Stimulated activated CD4-positive, alpha-beta T cell treated with anti-CD3 and anti-CD28 coated beads, Interleukin-2, amount 100 ng/mL, for 4 hours (primary cell): ENCODE results near the gene SERPINI1.

ENCODE experiments used
- DNase-seq: peaks from one replicate; pipeline ENCODE4 v3.0.0-alpha.2; 2020; ENCODE audit warnings: low read depth

SERPINI1 gene, protein sequence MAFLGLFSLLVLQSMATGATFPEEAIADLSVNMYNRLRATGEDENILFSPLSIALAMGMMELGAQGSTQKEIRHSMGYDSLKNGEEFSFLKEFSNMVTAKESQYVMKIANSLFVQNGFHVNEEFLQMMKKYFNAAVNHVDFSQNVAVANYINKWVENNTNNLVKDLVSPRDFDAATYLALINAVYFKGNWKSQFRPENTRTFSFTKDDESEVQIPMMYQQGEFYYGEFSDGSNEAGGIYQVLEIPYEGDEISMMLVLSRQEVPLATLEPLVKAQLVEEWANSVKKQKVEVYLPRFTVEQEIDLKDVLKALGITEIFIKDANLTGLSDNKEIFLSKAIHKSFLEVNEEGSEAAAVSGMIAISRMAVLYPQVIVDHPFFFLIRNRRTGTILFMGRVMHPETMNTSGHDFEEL

GRCh38 chr3:167735233-167736138 lies at the start of gene SERPINI1:
SERPINI1 (plus strand) TSS chr3:167735721; CDS start chr3:167789129, 53,408 bp downstream.
- peak; percentile 57 for DNase-seq

- peak; percentile 4 for DNase-seq
Measured at GRCh38 chr3:167691366-167691765, 44.2 kb upstream of the SERPINI1 start.

- DNase-seq = no peak
Measured at GRCh38 chr3:167694121-167694520, 41.4 kb upstream of the SERPINI1 start.

- no peak for DNase-seq
Measured at GRCh38 chr3:167700046-167700445, 35.5 kb upstream of the SERPINI1 start.

DNA sequence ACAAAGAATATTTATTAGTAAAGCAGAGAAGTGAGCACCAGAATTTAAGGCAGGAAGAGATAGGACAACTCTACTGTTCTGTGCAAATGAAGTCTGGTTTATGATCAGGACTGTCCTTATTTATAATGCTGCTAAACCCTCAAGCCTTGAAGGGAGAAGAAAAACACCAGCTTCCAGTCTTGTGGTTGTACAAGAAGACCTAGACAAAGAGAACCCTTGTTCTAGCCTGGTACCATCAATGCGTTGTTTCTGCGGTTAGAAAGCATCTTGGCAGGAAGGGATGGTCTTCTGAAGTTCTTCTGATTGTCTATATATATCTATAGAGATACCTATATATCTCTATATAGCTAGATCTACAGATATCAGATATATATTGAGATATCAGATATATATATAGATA lies 34.6 kb upstream of the SERPINI1 start:
- DNase-seq = no peak

GRCh38 chr3:167705840-167706239 lies 29.7 kb upstream of the SERPINI1 start:
- no peak for DNase-seq

- no peak for DNase-seq
Measured at GRCh38 chr3:167709690-167710089, 25.8 kb upstream of the SERPINI1 start.

DNA sequence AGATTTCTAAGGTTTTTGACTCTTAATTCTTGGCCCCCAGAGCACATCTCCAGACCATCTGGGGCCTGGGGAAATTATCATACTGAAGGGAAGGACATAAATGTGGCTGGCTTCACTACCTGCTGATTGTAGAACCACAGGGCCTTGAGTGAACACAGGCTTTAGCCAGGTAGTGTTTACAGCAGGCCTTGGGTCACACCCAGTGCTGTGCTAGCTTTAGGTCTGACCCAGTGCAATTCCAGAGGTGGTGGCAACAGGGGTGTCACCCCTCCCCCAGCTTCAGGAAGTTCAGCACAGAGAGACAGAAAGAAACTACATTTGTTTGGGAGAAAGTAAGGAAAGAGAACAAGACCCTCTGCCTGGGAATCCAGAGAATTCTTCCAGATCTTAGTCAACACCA lies 25.0 kb upstream of the SERPINI1 start:
- DNase-seq = no peak

- no peak for DNase-seq
Measured at GRCh38 chr3:167711439-167711838, 24.1 kb upstream of the SERPINI1 start.

- no peak for DNase-seq
Measured at GRCh38 chr3:167712445-167712844, 23.1 kb upstream of the SERPINI1 start.

- no peak for DNase-seq
Measured at GRCh38 chr3:167714871-167715270, 20.6 kb upstream of the SERPINI1 start.

DNA sequence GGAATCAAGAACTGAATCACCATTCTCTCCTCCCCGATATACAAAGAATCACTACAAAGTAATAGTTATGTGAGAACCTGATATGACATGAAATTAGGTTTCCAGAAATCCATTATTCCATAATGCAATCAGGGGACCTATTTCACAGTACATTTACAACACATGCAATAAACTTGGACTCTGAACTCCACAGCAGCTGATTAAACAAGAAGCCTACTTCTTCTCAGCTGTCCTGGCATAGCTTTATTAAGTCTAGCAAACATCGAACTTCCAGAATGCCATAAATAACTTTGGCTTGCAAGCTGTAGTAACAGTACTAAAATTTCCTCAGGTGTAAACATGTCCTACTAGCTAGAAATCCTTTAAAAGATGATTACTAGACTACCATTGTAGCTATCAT lies 18.6 kb upstream of the SERPINI1 start:
- DNase-seq = no peak

DNA sequence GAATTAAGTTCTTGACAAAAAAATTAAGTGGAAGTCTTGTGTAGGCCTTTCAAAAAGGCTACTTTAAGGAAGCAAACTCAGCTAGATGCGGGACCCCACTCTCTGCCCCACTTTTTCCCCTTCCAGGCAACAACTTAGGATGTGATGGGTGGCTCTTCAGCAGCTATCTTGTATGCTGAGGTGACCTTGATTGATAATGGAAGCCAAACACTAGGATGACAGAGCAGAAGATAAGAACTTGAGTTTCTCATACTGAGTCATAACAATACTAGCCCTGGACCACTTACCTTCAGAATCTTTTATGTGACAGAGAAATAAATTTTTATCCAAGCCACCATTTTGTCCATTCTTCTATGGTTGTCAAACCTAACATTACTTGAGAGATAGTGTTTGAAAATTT lies 16.9 kb upstream of the SERPINI1 start:
- no peak for DNase-seq

DNA sequence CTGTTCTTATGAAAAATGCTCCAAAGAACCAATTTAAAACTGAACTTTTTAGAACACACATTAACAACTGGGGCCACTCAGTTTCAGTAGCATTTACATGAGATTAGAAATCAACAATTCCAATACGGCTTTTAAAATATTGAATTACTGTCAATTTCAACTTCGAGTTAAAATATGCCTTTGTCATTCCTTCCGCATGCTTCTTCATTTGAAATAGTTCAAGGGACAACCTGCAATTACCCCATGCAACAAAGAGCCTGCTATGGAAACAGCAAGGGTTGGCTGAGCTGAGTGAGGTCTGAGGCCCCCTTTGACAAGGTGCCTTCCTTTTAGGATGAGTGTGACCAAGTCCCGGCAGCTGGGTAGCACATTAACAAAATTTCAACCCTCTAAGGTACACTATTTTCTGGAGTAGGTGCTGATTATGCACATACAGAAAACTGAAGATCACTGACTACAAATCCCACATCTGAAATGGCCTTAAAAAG lies 12.5 kb upstream of the SERPINI1 start:
- DNase-seq = no peak

DNA sequence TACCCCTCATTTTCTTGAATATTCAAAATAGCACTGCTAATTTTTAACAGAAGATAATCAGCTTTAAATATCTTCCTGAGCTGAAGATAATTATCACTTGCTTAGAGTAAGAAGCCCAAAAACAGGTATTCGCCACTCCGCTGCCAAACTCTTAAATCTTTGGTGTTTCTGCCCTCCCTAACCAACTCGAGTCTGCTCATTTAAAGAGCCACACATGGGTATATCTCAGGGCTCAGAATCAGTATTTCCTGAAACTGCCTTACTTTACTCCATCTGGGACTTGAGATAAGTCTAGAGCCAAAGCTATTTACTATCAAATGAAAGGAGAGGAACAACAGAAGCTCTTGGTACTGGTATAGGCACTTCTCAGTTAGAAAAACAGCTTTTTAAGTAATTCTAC lies 11.6 kb upstream of the SERPINI1 start:
- DNase-seq = no peak

DNA sequence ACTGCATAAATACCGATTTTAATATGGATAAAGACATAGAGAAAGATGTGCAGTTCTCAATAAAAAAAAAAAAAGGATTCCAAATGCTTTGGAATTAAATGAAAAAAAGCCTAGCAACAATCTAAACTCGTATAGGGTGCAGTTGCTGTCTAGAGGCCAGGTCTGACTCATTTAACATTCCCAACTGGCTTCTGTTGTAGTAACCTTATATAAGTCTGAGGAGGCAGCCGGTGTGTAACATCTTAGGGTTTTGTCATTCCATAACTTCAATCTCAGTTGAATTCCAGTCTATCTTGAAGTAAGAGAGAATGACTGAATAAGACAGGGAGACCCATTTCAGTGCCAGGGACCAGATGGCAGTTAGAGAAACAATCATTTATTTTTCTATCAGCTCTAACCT lies 7.3 kb upstream of the SERPINI1 start:
- DNase-seq = no peak

- no peak for DNase-seq
Measured at GRCh38 chr3:167728632-167729323, 6.7 kb upstream of the SERPINI1 start.

- DNase-seq = no peak
Measured at GRCh38 chr3:167729591-167729990, 5.9 kb upstream of the SERPINI1 start.

GRCh38 chr3:167731393-167731792 lies 4.1 kb upstream of the SERPINI1 start:
- DNase-seq = no peak

- DNase-seq = no peak
Measured at GRCh38 chr3:167732313-167733065, 3.0 kb upstream of the SERPINI1 start.

- no peak for DNase-seq
Measured at GRCh38 chr3:167733961-167734497, 1.5 kb upstream of the SERPINI1 start.
